Measurements from ENCODE around the gene GREM2. TPM values are rescaled to one million over a fixed set of nuclear protein-coding genes. Genes with fewer than 3 reads are reported as not detected.

The GREM2 gene
- total RNA-seq, 1 experiment from 2014 or later: 0.34 TPM

GRCh38 chr1:240517891-240518290, 94.1 kb downstream of the GREM2 start:
- DNase-seq (ENCODE audit: low read depth): no peak
- in situ Hi-C loops (cut with HindIII; ENCODE audit: low pct_unique_long_range_greater_than_20kb, low sequenced_read_pairs): no loop called here

GRCh38 chr1:240516069-240516468, 95.9 kb downstream of the GREM2 start:
- DNase-seq (ENCODE audit: low read depth): no peak
- in situ Hi-C loops (cut with HindIII; ENCODE audit: low pct_unique_long_range_greater_than_20kb, low sequenced_read_pairs): no loop called here

GRCh38 chr1:240515505-240515904, 96.5 kb downstream of the GREM2 start:
- peak; percentile 35 for DNase-seq (ENCODE audit: low read depth)
- in situ Hi-C loops (cut with HindIII; ENCODE audit: low pct_unique_long_range_greater_than_20kb, low sequenced_read_pairs): no loop called here

GRCh38 chr1:240511789-240512188, 100.2 kb downstream of the GREM2 start:
- no peak for DNase-seq (ENCODE audit: low read depth)
- in situ Hi-C loops (cut with HindIII; ENCODE audit: low pct_unique_long_range_greater_than_20kb, low sequenced_read_pairs): no loop called here

GRCh38 chr1:240508950-240509349, 103.0 kb downstream of the GREM2 start:
- in situ Hi-C loops (cut with HindIII; ENCODE audit: low pct_unique_long_range_greater_than_20kb, low sequenced_read_pairs): no loop called here
- no peak for DNase-seq (ENCODE audit: low read depth)

- DNase-seq (ENCODE audit: low read depth): no peak
- in situ Hi-C loops (cut with HindIII; ENCODE audit: low pct_unique_long_range_greater_than_20kb, low sequenced_read_pairs): no loop called here
Observed at GRCh38 chr1:240508201-240508600, 103.8 kb downstream of the GREM2 start.

GRCh38 chr1:240506176-240506575, 105.8 kb downstream of the GREM2 start:
- DNase-seq (ENCODE audit: low read depth): no peak
- in situ Hi-C loops (cut with HindIII; ENCODE audit: low pct_unique_long_range_greater_than_20kb, low sequenced_read_pairs): no loop called here

GRCh38 chr1:240503558-240503957, 108.4 kb downstream of the GREM2 start:
- DNase-seq (ENCODE audit: low read depth): no peak
- in situ Hi-C loops (cut with HindIII; ENCODE audit: low pct_unique_long_range_greater_than_20kb, low sequenced_read_pairs): no loop called here

- DNase-seq (ENCODE audit: low read depth): no peak
- in situ Hi-C loops (cut with HindIII; ENCODE audit: low pct_unique_long_range_greater_than_20kb, low sequenced_read_pairs): no loop called here
Observed at GRCh38 chr1:240503036-240503435, 108.9 kb downstream of the GREM2 start.

GRCh38 chr1:240501115-240501514, 110.8 kb downstream of the GREM2 start:
- no peak for DNase-seq (ENCODE audit: low read depth)
- in situ Hi-C loops (cut with HindIII; ENCODE audit: low pct_unique_long_range_greater_than_20kb, low sequenced_read_pairs): no loop called here

- no peak for DNase-seq (ENCODE audit: low read depth)
- in situ Hi-C loops (cut with HindIII; ENCODE audit: low pct_unique_long_range_greater_than_20kb, low sequenced_read_pairs): no loop called here
Observed at GRCh38 chr1:240500647-240501046, 111.3 kb downstream of the GREM2 start.

- DNase-seq (ENCODE audit: low read depth): peak; percentile 39
- in situ Hi-C loops (cut with HindIII; ENCODE audit: low pct_unique_long_range_greater_than_20kb, low sequenced_read_pairs): no loop called here
Observed at GRCh38 chr1:240499012-240499411, 112.9 kb downstream of the GREM2 start.

GRCh38 chr1:240498335-240498734, 113.6 kb downstream of the GREM2 start:
- in situ Hi-C loops (cut with HindIII; ENCODE audit: low pct_unique_long_range_greater_than_20kb, low sequenced_read_pairs): no loop called here
- DNase-seq (ENCODE audit: low read depth): no peak

- in situ Hi-C loops (cut with HindIII; ENCODE audit: low pct_unique_long_range_greater_than_20kb, low sequenced_read_pairs): no loop called here
- DNase-seq (ENCODE audit: low read depth): no peak
Observed at GRCh38 chr1:240497908-240498307, 114.0 kb downstream of the GREM2 start.

GRCh38 chr1:240496941-240497340, 115.0 kb downstream of the GREM2 start:
- DNase-seq (ENCODE audit: low read depth): no peak

GRCh38 chr1:240496356-240496755, 115.6 kb downstream of the GREM2 start:
- in situ Hi-C loops (cut with HindIII; ENCODE audit: low pct_unique_long_range_greater_than_20kb, low sequenced_read_pairs): no loop called here
- DNase-seq (ENCODE audit: low read depth): no peak

More at GRCh38 chr1:240496941-240497340, 115.0 kb downstream of the GREM2 start:
- in situ Hi-C loops (cut with HindIII; ENCODE audit: low pct_unique_long_range_greater_than_20kb, low sequenced_read_pairs): no loop called here

GRCh38 chr1:240495601-240496000, 116.4 kb downstream of the GREM2 start:
- in situ Hi-C loops (cut with HindIII; ENCODE audit: low pct_unique_long_range_greater_than_20kb, low sequenced_read_pairs): no loop called here
- no peak for DNase-seq (ENCODE audit: low read depth)

- DNase-seq (ENCODE audit: low read depth): no peak
- in situ Hi-C loops (cut with HindIII; ENCODE audit: low pct_unique_long_range_greater_than_20kb, low sequenced_read_pairs): no loop called here
Observed at GRCh38 chr1:240492832-240493440, 119.0 kb downstream of the GREM2 start.

- no peak for DNase-seq (ENCODE audit: low read depth)
- in situ Hi-C loops (cut with HindIII; ENCODE audit: low pct_unique_long_range_greater_than_20kb, low sequenced_read_pairs): no loop called here
Observed at GRCh38 chr1:240491796-240492195, 120.2 kb downstream of the GREM2 start.

GRCh38 chr1:240491156-240491555, 120.8 kb downstream of the GREM2 start:
- peak; percentile 81 for DNase-seq (ENCODE audit: low read depth)
- in situ Hi-C loops (cut with HindIII; ENCODE audit: low pct_unique_long_range_greater_than_20kb, low sequenced_read_pairs): no loop called here

Measured in Caki2 (cell line).